Type B pancreatic cell (in vitro differentiated cells): ENCODE data around the gene PRDM7. TPM values are rescaled to one million over a fixed set of nuclear protein-coding genes. Genes with fewer than 3 reads are reported as not detected.

ENCODE experiments used
- DNase-seq: peaks from one replicate; pipeline ENCODE4 v3.0.0; 2021; ENCODE audit warnings: mixed read lengths; ENCODE audit not compliant: unreplicated experiment; ENCODE audit errors: extremely low spot score
- H3K27ac Mint-ChIP-seq: 2 replicates; pipeline ENCODE4 v1.8.0; 2021; ENCODE audit warnings: mild to moderate bottlenecking, mixed read lengths
- H3K27me3 Mint-ChIP-seq: 2 replicates; pipeline ENCODE4 v1.8.0; 2021; ENCODE audit warnings: mixed read lengths
- H3K36me3 Mint-ChIP-seq: 2 replicates; pipeline ENCODE4 v1.8.0; 2021; ENCODE audit warnings: mixed read lengths
- H3K4me1 Mint-ChIP-seq: one replicate; pipeline ENCODE4 v1.8.0; 2021; ENCODE audit warnings: mixed read lengths; ENCODE audit not compliant: unreplicated experiment
- H3K4me3 Mint-ChIP-seq: 2 replicates; pipeline ENCODE4 v1.8.0; 2021; ENCODE audit warnings: mild to moderate bottlenecking, mixed read lengths
- H3K9me3 Mint-ChIP-seq: 2 replicates; pipeline ENCODE4 v1.8.0; 2021; ENCODE audit warnings: mixed read lengths
- total RNA-seq: library from RNA; stranded (reverse); gene quantifications from 2 replicates; pipeline ENCODE4 v1.2.1, GENCODE V29; 2021; ENCODE audit warnings: low replicate concordance
- TF ChIP-seq, protein P1 (sequence below): fragments of 200-600 bp; sonication (generic); conservative IDR thresholded peaks from 2 replicates; pipeline ENCODE4 v1.5.0; 2021; ENCODE audit warnings: antibody characterized with exemption, mild to moderate bottlenecking

PRDM7 gene
- total RNA-seq, 1 donor from 2014 or later, result not detected

DNA sequence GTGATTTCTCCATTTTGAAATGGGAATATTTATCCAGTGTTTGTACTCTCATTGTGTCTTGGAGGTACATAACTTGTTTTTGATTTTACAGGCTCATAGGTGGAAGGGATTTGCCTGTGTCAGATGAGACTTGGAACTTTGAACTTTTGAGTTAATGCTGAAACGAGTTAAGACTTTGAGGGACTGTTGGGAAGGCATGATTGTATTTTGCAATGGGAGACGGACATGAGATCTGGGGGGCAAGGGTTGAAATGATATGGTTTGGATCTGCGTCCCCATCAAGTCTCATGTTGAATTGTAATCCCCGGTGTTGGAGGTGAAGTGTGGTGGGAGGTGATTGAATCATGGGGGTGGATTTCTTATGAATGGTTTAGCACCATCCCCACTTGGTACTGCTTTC is 21.8 kb downstream of the PRDM7 start:
- Mint-ChIP-seq H3K27me3 (peaks cover 20% of the 10 kb centered on the region), H3K36me3 (no peaks in the 10 kb centered on the region), H3K27ac (no peak overlapping the region), H3K4me1 (no peaks in the 10 kb centered on the region), H3K4me3 (no peak overlapping the region), H3K9me3 (peaks cover 15% of the 10 kb centered on the region)
- no peak for DNase-seq
- TF ChIP-seq, protein P1, sequence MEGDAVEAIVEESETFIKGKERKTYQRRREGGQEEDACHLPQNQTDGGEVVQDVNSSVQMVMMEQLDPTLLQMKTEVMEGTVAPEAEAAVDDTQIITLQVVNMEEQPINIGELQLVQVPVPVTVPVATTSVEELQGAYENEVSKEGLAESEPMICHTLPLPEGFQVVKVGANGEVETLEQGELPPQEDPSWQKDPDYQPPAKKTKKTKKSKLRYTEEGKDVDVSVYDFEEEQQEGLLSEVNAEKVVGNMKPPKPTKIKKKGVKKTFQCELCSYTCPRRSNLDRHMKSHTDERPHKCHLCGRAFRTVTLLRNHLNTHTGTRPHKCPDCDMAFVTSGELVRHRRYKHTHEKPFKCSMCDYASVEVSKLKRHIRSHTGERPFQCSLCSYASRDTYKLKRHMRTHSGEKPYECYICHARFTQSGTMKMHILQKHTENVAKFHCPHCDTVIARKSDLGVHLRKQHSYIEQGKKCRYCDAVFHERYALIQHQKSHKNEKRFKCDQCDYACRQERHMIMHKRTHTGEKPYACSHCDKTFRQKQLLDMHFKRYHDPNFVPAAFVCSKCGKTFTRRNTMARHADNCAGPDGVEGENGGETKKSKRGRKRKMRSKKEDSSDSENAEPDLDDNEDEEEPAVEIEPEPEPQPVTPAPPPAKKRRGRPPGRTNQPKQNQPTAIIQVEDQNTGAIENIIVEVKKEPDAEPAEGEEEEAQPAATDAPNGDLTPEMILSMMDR, result no peak

DNA sequence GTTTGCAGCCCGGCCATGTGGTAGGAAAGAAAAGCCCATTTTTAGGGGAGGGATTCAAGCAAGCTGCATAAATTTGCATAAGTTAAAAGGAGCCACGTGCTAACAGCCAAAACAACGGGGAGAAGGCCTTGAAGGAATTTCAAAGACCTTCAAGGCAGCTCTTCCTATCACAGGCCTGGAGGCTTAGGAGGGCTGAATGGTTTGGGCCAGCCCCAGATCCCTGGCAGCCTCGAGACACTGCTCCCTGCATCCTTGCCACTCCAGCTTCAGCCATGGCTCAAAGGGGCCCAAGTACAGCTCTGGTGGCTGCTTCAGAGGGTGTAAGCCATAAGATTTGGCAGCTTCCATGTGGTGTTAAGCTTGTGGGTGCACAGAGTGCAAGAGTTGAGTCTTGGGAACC is 22.6 kb downstream of the PRDM7 start:
- no peak overlapping the region for H3K4me3 Mint-ChIP-seq
- peaks cover 15% of the 10 kb centered on the region for H3K27me3 Mint-ChIP-seq
- peaks cover 15% of the 10 kb centered on the region for H3K9me3 Mint-ChIP-seq
- no peak for DNase-seq
- TF ChIP-seq, protein P1, result no peak
- H3K4me1 Mint-ChIP-seq, result no peaks in the 10 kb centered on the region
- no peak overlapping the region for H3K27ac Mint-ChIP-seq
- no peaks in the 10 kb centered on the region for H3K36me3 Mint-ChIP-seq

DNA sequence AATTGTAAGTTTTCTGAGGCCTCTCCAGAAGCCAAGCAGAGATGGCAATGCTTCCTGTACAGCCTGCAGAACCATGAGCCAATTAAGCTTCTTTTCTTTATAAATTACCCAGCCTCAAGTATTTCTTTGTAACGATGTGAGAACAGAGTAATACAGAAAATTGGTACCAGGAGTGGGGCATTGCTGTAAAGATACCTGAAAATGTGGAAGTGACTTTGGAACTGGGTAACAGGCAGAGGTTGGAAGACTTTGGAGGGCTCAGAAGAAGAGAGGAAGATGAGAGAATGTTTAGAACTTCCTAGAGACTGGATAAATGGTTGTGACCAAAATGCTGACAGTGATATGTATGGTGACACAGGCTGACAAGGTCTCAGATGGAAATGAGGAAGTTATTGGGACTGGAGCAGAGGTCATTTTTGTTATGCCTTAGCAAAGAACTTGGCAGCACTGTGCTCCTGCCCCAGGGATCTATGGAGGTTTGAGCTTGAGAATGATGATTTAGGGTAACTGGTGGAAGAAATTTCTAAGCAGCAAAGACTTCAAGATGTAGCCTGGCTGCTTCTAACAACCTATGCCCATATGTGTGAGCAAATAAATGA is 23.1 kb downstream of the PRDM7 start:
- Mint-ChIP-seq H3K36me3 (no peaks in the 10 kb centered on the region), H3K4me1 (peaks cover 4% of the 10 kb centered on the region), H3K27ac (no peak overlapping the region), H3K9me3 (peaks cover 15% of the 10 kb centered on the region), H3K4me3 (no peak overlapping the region), H3K27me3 (peaks cover 13% of the 10 kb centered on the region)
- DNase-seq, result no peak
- TF ChIP-seq, protein P1, result no peak

DNA sequence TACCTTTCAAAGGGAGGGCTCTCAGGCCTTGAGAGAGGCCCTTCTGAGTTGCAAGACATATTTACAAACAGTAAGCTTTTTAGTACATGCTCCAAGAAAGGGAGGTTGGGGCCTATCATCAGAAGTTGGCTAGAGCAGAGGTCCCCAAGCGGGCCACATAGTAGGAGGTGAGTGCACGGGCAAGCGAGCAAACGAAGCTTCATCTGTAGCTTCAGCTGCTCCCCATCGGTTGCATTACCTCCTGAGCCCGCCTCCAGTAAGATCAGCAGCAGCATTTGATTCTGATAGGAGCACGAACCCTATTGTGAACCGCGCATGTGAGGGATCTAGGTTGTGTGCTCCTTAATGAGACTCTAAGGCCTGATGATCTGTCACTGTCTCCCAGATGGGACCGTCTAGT is 26.2 kb downstream of the PRDM7 start:
- H3K4me3 Mint-ChIP-seq, result no peak overlapping the region
- DNase-seq, result no peak
- TF ChIP-seq, protein P1, result no peak
- no peak overlapping the region for H3K27ac Mint-ChIP-seq
- H3K9me3 Mint-ChIP-seq, result peaks cover 15% of the 10 kb centered on the region
- peaks cover 17% of the 10 kb centered on the region for H3K4me1 Mint-ChIP-seq
- H3K27me3 Mint-ChIP-seq, result peaks cover 8% of the 10 kb centered on the region
- H3K36me3 Mint-ChIP-seq, result no peaks in the 10 kb centered on the region

DNA sequence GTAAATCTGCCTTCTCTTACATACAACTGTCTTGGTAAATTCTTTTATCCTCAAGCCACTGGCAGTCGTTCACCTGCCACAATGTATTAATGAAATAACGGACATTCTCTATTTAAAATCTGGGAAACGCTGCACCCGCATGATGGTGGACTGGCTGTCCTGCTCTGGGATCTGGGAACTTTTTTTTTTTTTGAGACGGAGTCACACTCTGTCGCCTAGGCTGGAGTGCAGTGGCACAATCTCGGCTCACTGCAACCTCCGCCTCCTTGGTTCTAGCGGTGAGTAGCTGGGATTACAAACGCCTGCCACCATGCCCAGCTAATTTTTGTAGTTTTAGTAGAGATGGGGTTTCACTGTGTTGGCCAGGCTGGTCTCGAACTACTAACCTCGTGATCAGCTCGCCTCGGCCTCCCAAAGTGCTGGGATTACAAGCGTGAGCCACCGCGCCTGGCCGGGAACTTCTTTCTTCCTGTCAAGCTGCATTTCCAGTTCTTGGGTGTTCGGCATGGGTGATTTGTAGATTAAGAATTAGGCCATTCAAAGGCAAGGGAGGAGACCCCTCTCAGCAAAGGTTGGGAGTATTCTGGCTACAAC is 28.3 kb downstream of the PRDM7 start:
- TF ChIP-seq, protein P1, result no peak
- no peak for DNase-seq
- Mint-ChIP-seq H3K27me3 (peaks cover 4% of the 10 kb centered on the region), H3K4me3 (peak overlapping the region; percentile 74), H3K27ac (no peak overlapping the region), H3K36me3 (no peaks in the 10 kb centered on the region), H3K9me3 (peaks cover 2% of the 10 kb centered on the region), H3K4me1 (peaks cover 17% of the 10 kb centered on the region)
